NT2/D1 (cell line): ENCODE measurements around the gene BBS9.

Source experiments
- SUZ12 ChIP-seq: IDR thresholded peaks from 2 replicates; pipeline ENCODE4 v1.6.1; 2011; ENCODE audit not compliant: insufficient read length, insufficient read depth; ENCODE audit errors: extremely low read depth
- YY1 ChIP-seq: IDR thresholded peaks from 2 replicates; pipeline ENCODE4 v1.6.1; 2011; ENCODE audit not compliant: insufficient read length, insufficient read depth
- ZNF274 ChIP-seq: IDR thresholded peaks from 2 replicates; pipeline ENCODE4 v1.6.1; 2011; ENCODE audit warnings: mild to moderate bottlenecking, low read depth, low read length

GRCh38 chr7:33645104-33645503, 515.7 kb downstream of the BBS9 start:
- TF ChIP-seq SUZ12 (no peak), YY1 (no peak), ZNF274 (no peak)
